Tibial nerve (tissue), 4 donors: ENCODE results near the gene NT5E. TPM values are rescaled to one million over a fixed set of nuclear protein-coding genes. Genes with fewer than 3 reads are reported as not detected.

ENCODE experiments used
- DNase-seq, 2 donors: peaks; one replicate each; pipeline ENCODE4 v3.0.0-alpha.2; 2019; ENCODE audit warnings: low spot score in 2 of 2
- H3K27ac ChIP-seq, 4 donors: fragments of 200-600 bp; sonication (generic) in 3 of 4; one replicate each; pipeline ENCODE4 v1.5.1; 2017 to 2019; ENCODE audit warnings: mild to moderate bottlenecking in 1 of 4
- H3K27me3 ChIP-seq, 2 donors: fragments of 200-600 bp; sonication (generic) in 1 of 2; one replicate each; pipeline versions ENCODE4 v1.5.1 to v1.6.0; 2017 to 2019
- H3K36me3 ChIP-seq, 3 donors: fragments of 200-600 bp; sonication (generic); one replicate each; pipeline ENCODE4 v1.5.1; 2018 to 2019
- H3K4me1 ChIP-seq, 4 donors: fragments of 200-600 bp; sonication (generic) in 3 of 4; one replicate each; pipeline ENCODE4 v1.5.1; 2017 to 2019
- H3K4me3 ChIP-seq, 4 donors: fragments of 200-600 bp; sonication (generic) in 3 of 4; one replicate each; pipeline ENCODE4 v1.5.1; 2017 to 2019; ENCODE audit warnings: mild to moderate bottlenecking in 1 of 4, moderate library complexity in 1 of 4
- H3K9me3 ChIP-seq, 4 donors: fragments of 200-600 bp; sonication (generic) in 3 of 4; one replicate each; pipeline ENCODE4 v1.5.1; 2017 to 2019
- EP300 ChIP-seq, 2 donors: sonication (generic); formaldehyde crosslinking; IDR thresholded peaks; one replicate each; pipeline ENCODE4 v1.6.1; 2017; ENCODE audit warnings: antibody characterized with exemption in 2 of 2, mild to moderate bottlenecking in 1 of 2
- POLR2A ChIP-seq, 2 donors: fragments of 450-650 bp; IDR thresholded peaks; one replicate each; pipeline ENCODE4 v1.6.1; 2017; ENCODE audit warnings: antibody characterized with exemption in 2 of 2, mild to moderate bottlenecking in 2 of 2, moderate library complexity in 2 of 2
- WGBS, 2 donors: methylation state at CpG; one replicate each; pipeline ENCODE4 v1.1.5; 2018; 5-methylcytosine and 5-hydroxymethylcytosine counted together
- total RNA-seq, 4 donors: library from RNA; depleted of rRNA; stranded (reverse); fragments of >200 nt; gene quantifications; one replicate each; pipeline ENCODE4 v1.1.0, GENCODE V29; 2016
- TF ChIP-seq, protein P1 (sequence below), 5 experiments: fragments of 200-600 bp in 3 of 5; fragments of 450-650 bp in 2 of 5; sonication (generic) in 3 of 5; IDR thresholded peaks; one replicate each; pipeline ENCODE4 v1.5.1; 2016 to 2019; ENCODE audit warnings: antibody characterized with exemption in 5 of 5, mild to moderate bottlenecking in 3 of 5, moderate library complexity in 2 of 5

NT5E gene
- total RNA-seq, 4 donors from 2014 or later, result 23.1 to 32.2 (median 28.6) TPM

GRCh38 chr6:85473748-85474147, 23.9 kb downstream of the NT5E start:
- DNase-seq, result no peak
- Histone ChIP-seq H3K36me3 (peaks cover 0 to 10% (median 0%) of the 10 kb centered on the region in 3 donors), H3K4me1 (no peaks in the 10 kb centered on the region), H3K27ac (no peak overlapping the region), H3K4me3 (no peak overlapping the region), H3K27me3 (no peaks in the 10 kb centered on the region), H3K9me3 (peaks cover 0 to 9% (median 0%) of the 10 kb centered on the region in 4 donors)
- TF ChIP-seq, protein P1, sequence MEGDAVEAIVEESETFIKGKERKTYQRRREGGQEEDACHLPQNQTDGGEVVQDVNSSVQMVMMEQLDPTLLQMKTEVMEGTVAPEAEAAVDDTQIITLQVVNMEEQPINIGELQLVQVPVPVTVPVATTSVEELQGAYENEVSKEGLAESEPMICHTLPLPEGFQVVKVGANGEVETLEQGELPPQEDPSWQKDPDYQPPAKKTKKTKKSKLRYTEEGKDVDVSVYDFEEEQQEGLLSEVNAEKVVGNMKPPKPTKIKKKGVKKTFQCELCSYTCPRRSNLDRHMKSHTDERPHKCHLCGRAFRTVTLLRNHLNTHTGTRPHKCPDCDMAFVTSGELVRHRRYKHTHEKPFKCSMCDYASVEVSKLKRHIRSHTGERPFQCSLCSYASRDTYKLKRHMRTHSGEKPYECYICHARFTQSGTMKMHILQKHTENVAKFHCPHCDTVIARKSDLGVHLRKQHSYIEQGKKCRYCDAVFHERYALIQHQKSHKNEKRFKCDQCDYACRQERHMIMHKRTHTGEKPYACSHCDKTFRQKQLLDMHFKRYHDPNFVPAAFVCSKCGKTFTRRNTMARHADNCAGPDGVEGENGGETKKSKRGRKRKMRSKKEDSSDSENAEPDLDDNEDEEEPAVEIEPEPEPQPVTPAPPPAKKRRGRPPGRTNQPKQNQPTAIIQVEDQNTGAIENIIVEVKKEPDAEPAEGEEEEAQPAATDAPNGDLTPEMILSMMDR (IDR thresholded peaks at IDR 0.05), result no peak
- TF ChIP-seq POLR2A (IDR thresholded peaks at IDR 0.05), result no peak
- TF ChIP-seq EP300 (IDR thresholded peaks at IDR 0.05), result no peak
- WGBS, 2 donors, result 82 to 85% methylated on average over 1 of the region's 1 CpG

DNA sequence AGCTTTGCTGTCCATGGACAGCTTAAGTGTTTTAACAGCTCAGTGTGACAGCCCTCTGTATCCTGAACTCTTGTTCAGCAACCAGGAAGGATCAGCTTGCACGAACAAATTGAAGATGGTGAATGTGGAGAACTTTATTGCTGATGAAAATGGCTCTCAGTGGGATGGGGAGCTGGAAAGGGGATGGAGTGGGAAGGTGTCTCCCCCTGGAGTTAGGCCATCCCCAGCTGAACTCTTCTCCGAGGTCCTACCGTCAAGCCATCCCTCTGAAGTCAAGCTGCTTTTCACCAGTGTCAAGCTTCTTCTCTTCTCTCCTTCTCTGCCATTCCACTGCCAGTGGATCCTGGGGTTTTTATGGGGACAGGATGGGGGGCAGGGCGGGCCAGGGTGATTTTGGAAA, 26.6 kb downstream of the NT5E start:
- no peak overlapping the region for H3K27ac ChIP-seq
- no peaks in the 10 kb centered on the region for H3K4me1 ChIP-seq
- peaks cover 0 to 9% (median 0%) of the 10 kb centered on the region in 4 donors for H3K9me3 ChIP-seq
- DNase-seq, result no peak
- no peaks in the 10 kb centered on the region for H3K27me3 ChIP-seq
- TF ChIP-seq POLR2A (IDR thresholded peaks at IDR 0.05) (no peak), EP300 (IDR thresholded peaks at IDR 0.05) (no peak)
- TF ChIP-seq, protein P1 (IDR thresholded peaks at IDR 0.05), result no peak
- H3K36me3 ChIP-seq, result peaks cover 0 to 10% (median 0%) of the 10 kb centered on the region in 3 donors
- WGBS, 2 donors, result 87 to 94% methylated on average over 4 of the region's 4 CpGs
- no peak overlapping the region for H3K4me3 ChIP-seq

DNA sequence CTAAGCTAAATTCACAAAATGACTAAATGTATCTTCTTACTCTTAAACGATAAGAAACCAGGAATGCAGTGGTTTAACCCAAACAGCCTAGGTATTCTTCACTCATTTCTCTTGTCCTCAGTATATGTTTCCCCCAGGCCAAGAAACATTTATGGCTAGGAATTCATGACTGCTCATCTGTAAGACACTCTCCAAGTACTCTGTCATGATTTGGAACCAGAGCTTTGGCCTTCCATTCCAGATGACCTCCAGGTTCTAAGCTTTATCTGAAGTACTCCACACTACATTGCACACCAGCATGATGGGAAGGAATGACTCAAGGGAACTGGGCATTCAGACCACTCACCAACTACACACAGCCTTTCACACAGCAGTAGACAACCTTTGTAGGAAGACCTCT, 29.3 kb downstream of the NT5E start:
- TF ChIP-seq POLR2A (IDR thresholded peaks at IDR 0.05), result no peak
- TF ChIP-seq, protein P1 (IDR thresholded peaks at IDR 0.05), result no peak
- no peak for TF ChIP-seq EP300 (IDR thresholded peaks at IDR 0.05)

GRCh38 chr6:85482206-85482904, 32.5 kb downstream of the NT5E start:
- H3K4me1 ChIP-seq, result peaks cover 0 to 8% (median 0%) of the 10 kb centered on the region in 4 donors
- no peaks in the 10 kb centered on the region for H3K27me3 ChIP-seq
- no peak overlapping the region for H3K4me3 ChIP-seq
- no peak for DNase-seq
- peak overlapping the region in 1 of 4 donors; percentile 45 for H3K27ac ChIP-seq
- no peak for TF ChIP-seq POLR2A (IDR thresholded peaks at IDR 0.05)
- TF ChIP-seq, protein P1 (IDR thresholded peaks at IDR 0.05), result no peak
- no peak for TF ChIP-seq EP300 (IDR thresholded peaks at IDR 0.05)
- no peaks in the 10 kb centered on the region for H3K9me3 ChIP-seq
- no peaks in the 10 kb centered on the region for H3K36me3 ChIP-seq
- WGBS, 2 donors, result 71 to 78% methylated on average over 8 of the region's 8 CpGs

More for the DNA sequence above, 29.3 kb downstream of the NT5E start:
- Histone ChIP-seq H3K4me3 (no peak overlapping the region), H3K27ac (no peak overlapping the region), H3K9me3 (peaks cover 0 to 9% (median 0%) of the 10 kb centered on the region in 4 donors), H3K36me3 (peaks cover 0 to 10% (median 0%) of the 10 kb centered on the region in 3 donors), H3K27me3 (no peaks in the 10 kb centered on the region), H3K4me1 (peaks cover 0 to 8% (median 0%) of the 10 kb centered on the region in 4 donors)
- 89 to 90% methylated on average over 1 of the region's 1 CpG for WGBS, 2 donors
- no peak for DNase-seq

DNA sequence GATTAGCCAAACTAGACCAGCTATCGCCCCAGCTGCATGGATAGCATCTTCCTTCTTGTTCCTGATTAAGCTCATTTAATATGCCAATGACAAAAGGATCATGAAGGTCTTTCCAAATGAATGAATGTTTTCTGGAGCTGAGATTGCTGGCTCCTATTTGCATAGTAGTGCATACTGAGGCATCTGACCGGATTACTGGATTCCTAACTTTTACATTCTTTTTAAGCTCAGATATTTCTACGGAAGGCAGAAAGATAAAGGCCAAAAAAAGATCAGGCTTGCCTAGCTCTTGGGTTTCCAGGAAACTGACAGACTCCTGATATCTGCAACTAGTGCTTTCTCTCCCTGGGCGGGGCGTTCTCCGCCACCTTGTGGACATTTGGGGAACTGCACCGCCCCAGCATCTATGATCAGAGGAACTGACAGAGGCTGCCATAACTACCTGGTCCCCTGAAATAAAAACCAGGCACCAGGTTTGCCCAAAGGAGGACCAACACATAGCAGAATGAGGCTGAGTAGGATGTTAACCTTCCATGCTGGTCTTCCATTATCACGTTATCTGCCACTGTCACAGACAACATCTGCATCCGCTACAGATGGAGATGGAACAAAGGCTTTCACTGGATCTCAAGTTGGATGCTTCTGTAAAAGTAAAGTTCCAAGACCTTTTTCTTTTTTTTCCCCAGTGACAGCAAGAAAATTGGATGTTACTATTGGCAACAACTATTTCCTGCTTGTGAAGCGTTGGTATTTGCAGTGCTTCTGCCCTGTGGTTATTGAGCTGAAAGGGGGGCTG, 33.2 kb downstream of the NT5E start:
- no peaks in the 10 kb centered on the region for H3K9me3 ChIP-seq
- no peak overlapping the region for H3K4me3 ChIP-seq
- H3K36me3 ChIP-seq, result no peaks in the 10 kb centered on the region
- 24 to 25% methylated on average over 10 of the region's 10 CpGs for WGBS, 2 donors
- H3K4me1 ChIP-seq, result peaks cover 0 to 8% (median 0%) of the 10 kb centered on the region in 4 donors
- TF ChIP-seq POLR2A (IDR thresholded peaks at IDR 0.05) (no peak), EP300 (IDR thresholded peaks at IDR 0.05) (no peak)
- TF ChIP-seq, protein P1 (IDR thresholded peaks at IDR 0.05), result peak; percentile 91 to 100 (median 98)
- no peaks in the 10 kb centered on the region for H3K27me3 ChIP-seq
- H3K27ac ChIP-seq, result peak overlapping the region in 1 of 4 donors; percentile 45
- DNase-seq, result peak; percentile 80 to 89
